A673 (cell line): Measurements from ENCODE around the gene CCDC18. TPM values are rescaled to one million over a fixed set of nuclear protein-coding genes. Genes with fewer than 3 reads are reported as not detected.

Experiments
- BruUV-seq: library from RNA; stranded (reverse); fragments of 400-500 nt; replicated peaks from 2 replicates; lab custom pipeline; 2021; lab: Mats Ljungman, UMichigan
- CTCF ChIA-PET: fragments of 300-600 bp; sonication (Branson Sonifier 250); formaldehyde crosslinking; loops from one replicate; lab custom pipeline; 2022; ENCODE audit warnings: antibody characterized with exemption; lab: Charles Lee
- POLR2A ChIA-PET: fragments of 300-600 bp; sonication (Branson Sonifier 250); formaldehyde crosslinking; loops from one replicate; lab custom pipeline; 2022; ENCODE audit warnings: antibody characterized with exemption; ENCODE audit not compliant: low non-redundant PET; lab: Charles Lee
- DNase-seq: peaks from one replicate; pipeline ENCODE4 v3.0.0-alpha.2; 2015; ENCODE audit warnings: low spot score
- H3K27ac ChIP-seq: fragments of 200-600 bp; sonication (generic); 2 replicates; pipeline ENCODE4 v1.5.1; 2016; ENCODE audit warnings: mixed run types, low read depth, mild to moderate bottlenecking, mixed read lengths, antibody characterized with exemption, low read length; ENCODE audit not compliant: poor library complexity, severe bottlenecking
- H3K27me3 ChIP-seq: fragments of 200-600 bp; sonication (generic); replicated peaks from 2 replicates; pipeline ENCODE4 v1.6.1; 2017; ENCODE audit warnings: mixed run types, low read depth, mild to moderate bottlenecking, mixed read lengths, antibody characterized with exemption, low read length; ENCODE audit not compliant: insufficient read depth, poor library complexity
- H3K36me3 ChIP-seq: fragments of 200-600 bp; sonication (generic); 2 replicates; pipeline ENCODE4 v1.6.1; 2016; ENCODE audit warnings: mixed run types, mild to moderate bottlenecking, mixed read lengths, antibody characterized with exemption, low read length; ENCODE audit not compliant: insufficient read depth, poor library complexity, severe bottlenecking
- H3K4me1 ChIP-seq: fragments of 200-600 bp; sonication (generic); 2 replicates; pipeline ENCODE4 v1.6.1; 2017; ENCODE audit warnings: mixed run types, mild to moderate bottlenecking, mixed read lengths, antibody characterized with exemption, low read length; ENCODE audit not compliant: insufficient read depth, poor library complexity, severe bottlenecking
- H3K4me3 ChIP-seq: fragments of 200-600 bp; sonication (generic); 2 replicates; pipeline ENCODE4 v1.5.1; 2016; ENCODE audit warnings: low read depth, mixed run types, mild to moderate bottlenecking, mixed read lengths, low read length; ENCODE audit not compliant: poor library complexity, severe bottlenecking
- H3K9me3 ChIP-seq: fragments of 200-600 bp; sonication (generic); 2 replicates; pipeline ENCODE4 v1.6.1; 2016; ENCODE audit warnings: mixed run types, low read depth, mild to moderate bottlenecking, mixed read lengths, antibody characterized with exemption, low read length; ENCODE audit not compliant: poor library complexity, severe bottlenecking
- CTCF ChIP-seq: fragments of 300-800, 200-600 bp; sonication (generic); conservative IDR thresholded peaks from 2 replicates; pipeline ENCODE4 v1.5.1; 2017; ENCODE audit warnings: low read depth, mild to moderate bottlenecking, antibody characterized with exemption, low read length, moderate library complexity, mixed read lengths
- EZH2 ChIP-seq: fragments of 200-600 bp; sonication (generic); IDR thresholded peaks from 2 replicates; pipeline ENCODE4 v1.6.1; 2017; ENCODE audit warnings: borderline replicate concordance, low read depth, mild to moderate bottlenecking, mixed read lengths, antibody characterized with exemption, low read length; ENCODE audit not compliant: poor library complexity, severe bottlenecking
- intact Hi-C: fragments of 100-400 bp; cut with micrococcal nuclease; formaldehyde crosslinking; loops from one replicate; pipeline ENCODE4 v1.10.0; 2022; ENCODE audit not compliant: unreplicated experiment
- total RNA-seq: library from RNA; stranded (reverse); gene quantifications from 2 replicates; pipeline ENCODE4 v1.2.3, GENCODE V29; 2021

Gene CCDC18
- total RNA-seq, 1 experiment from 2014 or later, result 22.1 TPM

GRCh38 chr1:93186667-93187066 is 6.1 kb downstream of the CCDC18 start:
- intact Hi-C loops, result no loop called here
- H3K4me3 ChIP-seq, result no peak overlapping the region
- DNase-seq, result no peak
- H3K9me3 ChIP-seq, result no peaks in the 10 kb centered on the region
- H3K36me3 ChIP-seq, result peaks cover 24% of the 10 kb centered on the region
- POLR2A ChIA-PET, result no interaction called here
- BruUV-seq, result no TSS peak
- CTCF ChIA-PET, result no interaction called here
- H3K27ac ChIP-seq, result no peak overlapping the region
- no peak for TF ChIP-seq EZH2
- no peak for TF ChIP-seq CTCF
- no peaks in the 10 kb centered on the region for H3K27me3 ChIP-seq
- H3K4me1 ChIP-seq, result peaks cover 21% of the 10 kb centered on the region

- intact Hi-C loops, result no loop called here
- ChIA-PET POLR2A (no interaction called here), CTCF (no interaction called here)
- no TSS peak for BruUV-seq
- no peak overlapping the region for H3K27ac ChIP-seq
- peaks cover 38% of the 10 kb centered on the region for H3K36me3 ChIP-seq
- no peak for TF ChIP-seq EZH2
- TF ChIP-seq CTCF, result no peak
- H3K9me3 ChIP-seq, result no peaks in the 10 kb centered on the region
- no peak overlapping the region for H3K4me3 ChIP-seq
- no peaks in the 10 kb centered on the region for H3K4me1 ChIP-seq
- no peaks in the 10 kb centered on the region for H3K27me3 ChIP-seq
- DNase-seq, result no peak
Measured at GRCh38 chr1:93190432-93190831, 9.9 kb downstream of the CCDC18 start.

- no peaks in the 10 kb centered on the region for H3K27me3 ChIP-seq
- no peak overlapping the region for H3K27ac ChIP-seq
- no peaks in the 10 kb centered on the region for H3K9me3 ChIP-seq
- DNase-seq, result no peak
- intact Hi-C loops, result no loop called here
- ChIA-PET CTCF (no interaction called here), POLR2A (no interaction called here)
- H3K4me1 ChIP-seq, result no peaks in the 10 kb centered on the region
- TF ChIP-seq EZH2 (no peak), CTCF (no peak)
- peaks cover 39% of the 10 kb centered on the region for H3K36me3 ChIP-seq
- no TSS peak for BruUV-seq
- no peak overlapping the region for H3K4me3 ChIP-seq
Measured at GRCh38 chr1:93194231-93194990, 13.9 kb downstream of the CCDC18 start.
